NCI-H187 treated with DMSO at 0.1 percent for 48 hours (cell line): Measurements from ENCODE around the gene ALDH3B2.
A peak's percentile ranks its signal among the peaks of the same experiment; 100 is the strongest.
"Not testable (repeated sequence)": the region's sequence is repeated elsewhere in the genome, so short reads cannot be mapped to it uniquely, and the experiment has no call there.

Source experiments
- DNase-seq: peaks from one replicate; lab custom pipeline; 2025; lab: John Stamatoyannopoulos, UW

Gene ALDH3B2

GRCh38 chr11:67629386-67630227 lies 44.8 kb downstream of the ALDH3B2 start, which contains the start of gene NUDT8:
TSS of gene NUDT8 (minus strand) at chr11:67629937. CDS start at chr11:67629911, 26 bp downstream.
- peak; percentile 11 for DNase-seq

GRCh38 chr11:67628710-67629385 lies 45.6 kb downstream of the ALDH3B2 start:
- no peak for DNase-seq

- DNase-seq: no peak
These were observed 46.4 kb downstream of the ALDH3B2 start for GRCh38 chr11:67627812-67628624.

GRCh38 chr11:67627441-67627811 lies 47.0 kb downstream of the ALDH3B2 start:
- no peak for DNase-seq

- DNase-seq: no peak
These were observed 47.5 kb downstream of the ALDH3B2 start for GRCh38 chr11:67626970-67627369.

GRCh38 chr11:67626131-67626833 lies 48.1 kb downstream of the ALDH3B2 start:
- not testable (repeated sequence) for DNase-seq

- DNase-seq: not testable (repeated sequence)
These were observed 50.6 kb downstream of the ALDH3B2 start for GRCh38 chr11:67623795-67624194.

- not testable (repeated sequence) for DNase-seq
These were observed 51.5 kb downstream of the ALDH3B2 start for GRCh38 chr11:67622905-67623304.

GRCh38 chr11:67621928-67622327 lies 52.5 kb downstream of the ALDH3B2 start:
- DNase-seq: not testable (repeated sequence)

- DNase-seq: not testable (repeated sequence)
These were observed 53.8 kb downstream of the ALDH3B2 start for GRCh38 chr11:67620621-67621020.

- DNase-seq: not testable (repeated sequence)
These were observed 54.5 kb downstream of the ALDH3B2 start for GRCh38 chr11:67619683-67620618.

GRCh38 chr11:67618901-67619659 lies 55.3 kb downstream of the ALDH3B2 start:
- not testable (repeated sequence) for DNase-seq

GRCh38 chr11:67617243-67617953 lies 57.0 kb downstream of the ALDH3B2 start:
- no peak for DNase-seq

- DNase-seq: no peak
These were observed 57.8 kb downstream of the ALDH3B2 start for GRCh38 chr11:67616431-67617242.

- DNase-seq: no peak
These were observed 58.5 kb downstream of the ALDH3B2 start for GRCh38 chr11:67615728-67616430.

- DNase-seq: no peak
These were observed 59.4 kb downstream of the ALDH3B2 start for GRCh38 chr11:67614730-67615714.
